HL-60 (cell line): ENCODE measurements around the gene DCT.
A peak's percentile ranks its signal among the peaks of the same experiment; 100 is the strongest.

ENCODE experiments used
- DNase-seq, 2 experiments: peaks; one replicate each; pipeline ENCODE4 v3.0.0-alpha.2; 2010 to 2020; ENCODE audit warnings: low read depth in 1 of 2, low spot score in 1 of 2
- H3K27ac ChIP-seq: fragments of 250-450 bp; sonication (Bioruptor Pico); replicated peaks from 2 replicates; pipeline ENCODE4 v1.5.1; 2020; ENCODE audit warnings: mild to moderate bottlenecking, moderate library complexity
- H3K27me3 ChIP-seq: fragments of 250-450 bp; sonication (Bioruptor Pico); 2 replicates; pipeline ENCODE4 v1.5.1; 2021; ENCODE audit warnings: mild to moderate bottlenecking, moderate library complexity; ENCODE audit not compliant: insufficient read depth, poor library complexity, severe bottlenecking
- H3K4me3 ChIP-seq: replicated peaks from 2 replicates; pipeline ENCODE4 v1.5.1; 2011; ENCODE audit warnings: mild to moderate bottlenecking, control low read depth, low read length; ENCODE audit not compliant: insufficient read depth
- GABPA ChIP-seq: IDR thresholded peaks from 2 replicates; pipeline ENCODE4 v1.6.1; 2012; ENCODE audit warnings: low read depth
- POLR2AphosphoS5 ChIP-seq: IDR thresholded peaks from 2 replicates; pipeline ENCODE4 v1.6.1; 2012; ENCODE audit warnings: low read depth
- SPI1 ChIP-seq: IDR thresholded peaks from 2 replicates; pipeline ENCODE4 v1.6.1; 2012; ENCODE audit warnings: low read depth, mild to moderate bottlenecking, borderline replicate concordance
- TF ChIP-seq, protein P1 (sequence below): IDR thresholded peaks from 2 replicates; pipeline ENCODE4 v1.6.1; 2012; ENCODE audit warnings: low read depth; ENCODE audit not compliant: insufficient replicate concordance
- TF ChIP-seq, protein P2 (sequence below): IDR thresholded peaks from one replicate; pipeline ENCODE4 v1.5.1; 2011; ENCODE audit warnings: low read length, control low read depth, inconsistent platforms; ENCODE audit not compliant: insufficient read depth

The DCT gene

DNA sequence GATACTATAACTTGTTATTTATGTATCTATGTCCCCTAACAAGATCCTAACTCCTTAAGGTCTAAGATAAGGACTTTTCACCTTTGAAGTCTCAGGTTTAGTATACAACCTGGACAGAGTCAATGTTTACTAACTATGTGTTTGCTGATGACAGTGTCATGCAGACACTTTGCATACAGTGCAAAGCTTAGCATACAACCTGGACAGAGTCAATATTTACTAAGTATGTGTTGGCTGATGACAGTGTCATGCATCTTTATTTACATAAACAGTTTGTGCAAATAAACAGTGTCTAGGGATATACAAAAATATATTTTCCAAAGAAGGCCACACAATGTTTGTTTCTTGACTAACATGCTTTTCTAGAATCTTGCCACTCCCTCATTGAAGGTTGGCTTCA, 34.7 kb downstream of the DCT start:
- DNase-seq, result no peak
- no peak for TF ChIP-seq SPI1
- no peak overlapping the region for H3K4me3 ChIP-seq
- H3K27ac ChIP-seq, result no peak overlapping the region
- no peaks in the 10 kb centered on the region for H3K27me3 ChIP-seq

DNA sequence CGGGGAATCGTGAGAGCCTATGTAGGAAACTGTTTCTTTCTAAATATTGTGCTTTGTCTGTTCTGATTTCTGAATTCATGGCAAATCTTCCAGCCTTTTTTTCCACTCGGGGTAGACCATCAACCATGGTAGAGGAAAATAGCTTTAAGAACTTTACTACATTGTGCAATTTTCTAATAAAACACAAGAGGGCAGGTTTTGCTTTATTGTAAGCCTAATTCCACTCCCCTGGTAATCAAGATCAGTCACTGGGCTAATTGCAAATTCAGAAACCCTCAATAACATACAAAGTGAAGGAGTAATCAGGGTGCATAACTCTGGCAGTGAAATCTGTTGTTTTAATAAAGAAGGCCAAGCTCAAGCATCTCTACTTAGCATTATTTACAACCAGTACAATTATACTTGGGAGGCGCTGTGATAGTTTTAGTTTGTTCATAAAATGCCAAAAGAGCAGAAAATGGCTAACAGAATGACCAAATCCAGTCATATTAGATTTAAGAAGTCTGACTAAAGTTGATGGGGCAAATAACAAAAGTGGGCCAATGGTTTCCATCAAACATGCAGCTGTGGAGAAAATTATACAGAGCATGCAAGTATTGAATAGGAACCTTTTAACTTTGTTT, 43.8 kb downstream of the DCT start:
- TF ChIP-seq, protein P1, sequence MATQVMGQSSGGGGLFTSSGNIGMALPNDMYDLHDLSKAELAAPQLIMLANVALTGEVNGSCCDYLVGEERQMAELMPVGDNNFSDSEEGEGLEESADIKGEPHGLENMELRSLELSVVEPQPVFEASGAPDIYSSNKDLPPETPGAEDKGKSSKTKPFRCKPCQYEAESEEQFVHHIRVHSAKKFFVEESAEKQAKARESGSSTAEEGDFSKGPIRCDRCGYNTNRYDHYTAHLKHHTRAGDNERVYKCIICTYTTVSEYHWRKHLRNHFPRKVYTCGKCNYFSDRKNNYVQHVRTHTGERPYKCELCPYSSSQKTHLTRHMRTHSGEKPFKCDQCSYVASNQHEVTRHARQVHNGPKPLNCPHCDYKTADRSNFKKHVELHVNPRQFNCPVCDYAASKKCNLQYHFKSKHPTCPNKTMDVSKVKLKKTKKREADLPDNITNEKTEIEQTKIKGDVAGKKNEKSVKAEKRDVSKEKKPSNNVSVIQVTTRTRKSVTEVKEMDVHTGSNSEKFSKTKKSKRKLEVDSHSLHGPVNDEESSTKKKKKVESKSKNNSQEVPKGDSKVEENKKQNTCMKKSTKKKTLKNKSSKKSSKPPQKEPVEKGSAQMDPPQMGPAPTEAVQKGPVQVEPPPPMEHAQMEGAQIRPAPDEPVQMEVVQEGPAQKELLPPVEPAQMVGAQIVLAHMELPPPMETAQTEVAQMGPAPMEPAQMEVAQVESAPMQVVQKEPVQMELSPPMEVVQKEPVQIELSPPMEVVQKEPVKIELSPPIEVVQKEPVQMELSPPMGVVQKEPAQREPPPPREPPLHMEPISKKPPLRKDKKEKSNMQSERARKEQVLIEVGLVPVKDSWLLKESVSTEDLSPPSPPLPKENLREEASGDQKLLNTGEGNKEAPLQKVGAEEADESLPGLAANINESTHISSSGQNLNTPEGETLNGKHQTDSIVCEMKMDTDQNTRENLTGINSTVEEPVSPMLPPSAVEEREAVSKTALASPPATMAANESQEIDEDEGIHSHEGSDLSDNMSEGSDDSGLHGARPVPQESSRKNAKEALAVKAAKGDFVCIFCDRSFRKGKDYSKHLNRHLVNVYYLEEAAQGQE, result no peak
- TF ChIP-seq, protein P2, sequence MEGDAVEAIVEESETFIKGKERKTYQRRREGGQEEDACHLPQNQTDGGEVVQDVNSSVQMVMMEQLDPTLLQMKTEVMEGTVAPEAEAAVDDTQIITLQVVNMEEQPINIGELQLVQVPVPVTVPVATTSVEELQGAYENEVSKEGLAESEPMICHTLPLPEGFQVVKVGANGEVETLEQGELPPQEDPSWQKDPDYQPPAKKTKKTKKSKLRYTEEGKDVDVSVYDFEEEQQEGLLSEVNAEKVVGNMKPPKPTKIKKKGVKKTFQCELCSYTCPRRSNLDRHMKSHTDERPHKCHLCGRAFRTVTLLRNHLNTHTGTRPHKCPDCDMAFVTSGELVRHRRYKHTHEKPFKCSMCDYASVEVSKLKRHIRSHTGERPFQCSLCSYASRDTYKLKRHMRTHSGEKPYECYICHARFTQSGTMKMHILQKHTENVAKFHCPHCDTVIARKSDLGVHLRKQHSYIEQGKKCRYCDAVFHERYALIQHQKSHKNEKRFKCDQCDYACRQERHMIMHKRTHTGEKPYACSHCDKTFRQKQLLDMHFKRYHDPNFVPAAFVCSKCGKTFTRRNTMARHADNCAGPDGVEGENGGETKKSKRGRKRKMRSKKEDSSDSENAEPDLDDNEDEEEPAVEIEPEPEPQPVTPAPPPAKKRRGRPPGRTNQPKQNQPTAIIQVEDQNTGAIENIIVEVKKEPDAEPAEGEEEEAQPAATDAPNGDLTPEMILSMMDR, result peak; percentile 29
- peak in 1 of 2 experiments; percentile 9 for DNase-seq
- Histone ChIP-seq H3K4me3 (no peak overlapping the region), H3K27ac (no peak overlapping the region), H3K27me3 (no peaks in the 10 kb centered on the region)

DNA sequence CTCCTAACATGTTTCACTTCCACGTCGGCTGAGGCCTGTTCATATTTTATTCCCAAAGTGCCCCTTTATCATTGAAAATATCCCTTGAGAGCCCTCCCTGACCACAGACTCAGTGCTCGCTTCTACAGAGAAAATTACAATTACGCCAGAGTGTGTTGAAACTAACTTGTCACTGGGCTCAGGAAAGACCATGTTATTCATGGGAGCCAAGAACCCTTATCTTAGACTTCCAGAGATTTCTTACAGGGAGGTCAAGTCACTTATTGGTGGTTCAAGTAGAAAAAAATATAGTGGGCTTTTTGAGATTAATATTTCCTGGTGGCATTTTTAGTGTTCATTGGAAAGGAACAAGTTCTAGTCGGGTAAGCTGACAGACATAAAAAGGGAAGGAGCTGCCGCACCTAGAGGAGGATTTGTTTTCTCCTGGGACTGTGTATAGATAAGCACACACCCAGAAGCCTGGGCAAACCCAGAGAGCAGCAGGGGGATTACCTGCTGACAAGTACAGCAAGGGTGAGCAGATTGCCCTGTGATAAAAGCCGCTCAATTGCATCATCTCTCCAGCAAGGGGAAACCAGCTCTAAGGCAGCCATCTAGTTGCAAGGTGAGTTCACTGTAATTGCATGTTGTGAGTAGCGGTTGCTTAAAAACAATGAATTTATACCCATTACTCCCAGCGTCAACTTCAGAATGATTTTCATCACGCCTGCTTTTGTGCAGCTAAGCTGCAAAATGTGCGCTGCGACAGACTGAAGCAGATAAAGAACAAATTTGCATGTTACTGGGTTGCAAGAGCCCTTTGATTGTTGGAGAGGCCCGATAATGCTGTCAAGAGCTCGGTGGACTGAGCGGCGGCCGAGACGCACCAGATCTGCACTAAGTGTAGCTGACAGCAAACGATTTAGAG, 46.2 kb downstream of the DCT start:
- TF ChIP-seq, protein P1, result no peak
- TF ChIP-seq POLR2AphosphoS5 (no peak), SPI1 (no peak)
- TF ChIP-seq, protein P2, result no peak
- Histone ChIP-seq H3K4me3 (no peak overlapping the region), H3K27ac (no peak overlapping the region), H3K27me3 (peaks cover 4% of the 10 kb centered on the region)
- peak in 1 of 2 experiments; percentile 30 for DNase-seq

DNA sequence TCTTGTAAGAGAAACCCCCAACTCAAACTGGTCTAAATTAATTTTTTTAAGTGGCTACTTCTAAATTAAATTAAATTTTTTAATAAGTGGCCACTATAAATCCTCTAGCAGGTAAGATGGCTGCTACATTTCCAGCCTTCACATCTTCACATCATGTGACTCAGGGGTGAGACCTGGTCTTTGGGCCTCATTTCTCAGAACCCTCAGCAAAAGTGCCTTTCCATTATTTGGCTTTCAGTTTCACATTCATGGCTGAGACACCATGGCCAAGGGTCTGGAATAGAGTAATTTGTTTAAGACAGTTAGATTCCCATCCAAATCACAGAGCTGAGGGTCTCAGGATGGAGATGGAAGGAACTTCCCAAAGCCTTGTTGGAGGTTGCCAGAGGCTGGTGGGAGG, 47.5 kb downstream of the DCT start:
- no peak for DNase-seq
- peaks cover 4% of the 10 kb centered on the region for H3K27me3 ChIP-seq
- H3K4me3 ChIP-seq, result no peak overlapping the region
- TF ChIP-seq GABPA, result no peak
- no peak for TF ChIP-seq POLR2AphosphoS5
- TF ChIP-seq, protein P1, result no peak
- TF ChIP-seq SPI1, result no peak
- TF ChIP-seq, protein P2, result no peak
- no peak overlapping the region for H3K27ac ChIP-seq
